ENCODE results near the gene SETBP1. TPM values are rescaled to one million over a fixed set of nuclear protein-coding genes. Genes with fewer than 3 reads are reported as not detected.
A peak's percentile ranks its signal among the peaks of the same experiment; 100 is the strongest.

Gene SETBP1
- total RNA-seq, 1 donor from 2014 or later, result 42.0 TPM

GRCh38 chr18:44881461-44882162, 200.9 kb downstream of the SETBP1 start:
- H3K27ac Mint-ChIP-seq, result no peak overlapping the region

GRCh38 chr18:44882163-44882868, 201.6 kb downstream of the SETBP1 start:
- Mint-ChIP-seq H3K36me3 (ENCODE audit: low read depth) (peaks cover 14% of the 10 kb centered on the region), H3K9me3 (no peaks in the 10 kb centered on the region), H3K4me3 (no peak overlapping the region), H3K27ac (no peak overlapping the region), H3K4me1 (ENCODE audit: low read depth) (peaks cover 21% of the 10 kb centered on the region), H3K27me3 (ENCODE audit: insufficient read depth) (peaks cover 4% of the 10 kb centered on the region)
- no peak for DNase-seq (ENCODE audit: low spot score)
- intact Hi-C loops (cut with micrococcal nuclease), result no loop called here

More at GRCh38 chr18:44881461-44882162, 200.9 kb downstream of the SETBP1 start:
- no peak for DNase-seq (ENCODE audit: low spot score)
- Mint-ChIP-seq H3K4me1 (ENCODE audit: low read depth) (peaks cover 14% of the 10 kb centered on the region), H3K27me3 (ENCODE audit: insufficient read depth) (peaks cover 4% of the 10 kb centered on the region), H3K9me3 (no peaks in the 10 kb centered on the region), H3K4me3 (no peak overlapping the region), H3K36me3 (ENCODE audit: low read depth) (peaks cover 17% of the 10 kb centered on the region)
- intact Hi-C loops (cut with micrococcal nuclease), result no loop called here

- Mint-ChIP-seq H3K27ac (no peak overlapping the region), H3K4me3 (no peak overlapping the region), H3K36me3 (ENCODE audit: low read depth) (peaks cover 18% of the 10 kb centered on the region), H3K4me1 (ENCODE audit: low read depth) (peaks cover 21% of the 10 kb centered on the region), H3K9me3 (no peaks in the 10 kb centered on the region), H3K27me3 (ENCODE audit: insufficient read depth) (peaks cover 4% of the 10 kb centered on the region)
- intact Hi-C loops (cut with micrococcal nuclease), result no loop called here
- no peak for DNase-seq (ENCODE audit: low spot score)
Observed at GRCh38 chr18:44883671-44884070, 203.0 kb downstream of the SETBP1 start.

GRCh38 chr18:44884431-44884830, 203.7 kb downstream of the SETBP1 start:
- intact Hi-C loops (cut with micrococcal nuclease), result no loop called here
- Mint-ChIP-seq H3K27me3 (ENCODE audit: insufficient read depth) (peaks cover 4% of the 10 kb centered on the region), H3K4me3 (no peak overlapping the region), H3K36me3 (ENCODE audit: low read depth) (peaks cover 18% of the 10 kb centered on the region), H3K27ac (no peak overlapping the region), H3K4me1 (ENCODE audit: low read depth) (peaks cover 24% of the 10 kb centered on the region), H3K9me3 (no peaks in the 10 kb centered on the region)
- DNase-seq (ENCODE audit: low spot score), result no peak

GRCh38 chr18:44885507-44885906, 204.8 kb downstream of the SETBP1 start:
- no peak for DNase-seq (ENCODE audit: low spot score)
- intact Hi-C loops (cut with micrococcal nuclease), result no loop called here
- peaks cover under 1% of the 10 kb centered on the region for H3K27me3 Mint-ChIP-seq (ENCODE audit: insufficient read depth)
- peaks cover 25% of the 10 kb centered on the region for H3K4me1 Mint-ChIP-seq (ENCODE audit: low read depth)
- peaks cover 5% of the 10 kb centered on the region for H3K9me3 Mint-ChIP-seq
- peaks cover 15% of the 10 kb centered on the region for H3K36me3 Mint-ChIP-seq (ENCODE audit: low read depth)
- no peak overlapping the region for H3K4me3 Mint-ChIP-seq
- no peak overlapping the region for H3K27ac Mint-ChIP-seq

- peak overlapping the region; percentile 99 for H3K27ac Mint-ChIP-seq
- H3K27me3 Mint-ChIP-seq (ENCODE audit: insufficient read depth), result no peaks in the 10 kb centered on the region
- peak; percentile 45 for DNase-seq (ENCODE audit: low spot score)
- intact Hi-C loops (cut with micrococcal nuclease), result loop anchor here (1.0 kb wide), 8 partner anchors 10 to 207 kb away; partner anchors contain the start of gene SETBP1
- H3K4me3 Mint-ChIP-seq, result peak overlapping the region; percentile 71
- peaks cover 18% of the 10 kb centered on the region for H3K9me3 Mint-ChIP-seq
- H3K4me1 Mint-ChIP-seq (ENCODE audit: low read depth), result peaks cover 31% of the 10 kb centered on the region
- H3K36me3 Mint-ChIP-seq (ENCODE audit: low read depth), result peaks cover 26% of the 10 kb centered on the region
Observed at GRCh38 chr18:44887227-44887631, 206.5 kb downstream of the SETBP1 start.

GRCh38 chr18:44889111-44889510, 208.4 kb downstream of the SETBP1 start:
- DNase-seq (ENCODE audit: low spot score), result no peak
- Mint-ChIP-seq H3K4me1 (ENCODE audit: low read depth) (peaks cover 48% of the 10 kb centered on the region), H3K27me3 (ENCODE audit: insufficient read depth) (no peaks in the 10 kb centered on the region), H3K36me3 (ENCODE audit: low read depth) (peaks cover 32% of the 10 kb centered on the region), H3K27ac (no peak overlapping the region), H3K9me3 (peaks cover 20% of the 10 kb centered on the region), H3K4me3 (no peak overlapping the region)
- intact Hi-C loops (cut with micrococcal nuclease), result no loop called here

- peak overlapping the region; percentile 94 for H3K27ac Mint-ChIP-seq
- H3K4me1 Mint-ChIP-seq (ENCODE audit: low read depth), result peaks cover 67% of the 10 kb centered on the region
- H3K36me3 Mint-ChIP-seq (ENCODE audit: low read depth), result peaks cover 29% of the 10 kb centered on the region
- no peak for DNase-seq (ENCODE audit: low spot score)
- intact Hi-C loops (cut with micrococcal nuclease), result loop anchor here (1.0 to 10.0 kb wide), 5 partner anchors 95 to 528 kb away; no protein-coding TSS in a partner anchor
- peaks cover 2% of the 10 kb centered on the region for H3K27me3 Mint-ChIP-seq (ENCODE audit: insufficient read depth)
- peak overlapping the region; percentile 56 for H3K4me3 Mint-ChIP-seq
- H3K9me3 Mint-ChIP-seq, result peaks cover 21% of the 10 kb centered on the region
Observed at GRCh38 chr18:44893045-44893706, 212.5 kb downstream of the SETBP1 start.

GRCh38 chr18:44893966-44894365, 213.3 kb downstream of the SETBP1 start:
- H3K4me1 Mint-ChIP-seq (ENCODE audit: low read depth), result peaks cover 66% of the 10 kb centered on the region
- H3K27ac Mint-ChIP-seq, result peak overlapping the region; percentile 94

GRCh38 chr18:44895176-44895798, 214.6 kb downstream of the SETBP1 start:
- Mint-ChIP-seq H3K27me3 (ENCODE audit: insufficient read depth) (peaks cover 4% of the 10 kb centered on the region), H3K27ac (peak overlapping the region; percentile 61), H3K36me3 (ENCODE audit: low read depth) (peaks cover 23% of the 10 kb centered on the region), H3K9me3 (peaks cover 19% of the 10 kb centered on the region), H3K4me1 (ENCODE audit: low read depth) (peaks cover 61% of the 10 kb centered on the region), H3K4me3 (no peak overlapping the region)
- intact Hi-C loops (cut with micrococcal nuclease), result loop anchor here (10.0 kb wide), 1 partner anchor 530 kb away; no protein-coding TSS in a partner anchor
- DNase-seq (ENCODE audit: low spot score), result peak; percentile 15

More at GRCh38 chr18:44893966-44894365, 213.3 kb downstream of the SETBP1 start:
- Mint-ChIP-seq H3K9me3 (peaks cover 21% of the 10 kb centered on the region), H3K36me3 (ENCODE audit: low read depth) (peaks cover 29% of the 10 kb centered on the region), H3K27me3 (ENCODE audit: insufficient read depth) (peaks cover 2% of the 10 kb centered on the region), H3K4me3 (peak overlapping the region; percentile 56)
- intact Hi-C loops (cut with micrococcal nuclease), result loop anchor here (1.0 to 10.0 kb wide), 5 partner anchors 96 to 529 kb away; no protein-coding TSS in a partner anchor
- no peak for DNase-seq (ENCODE audit: low spot score)

GRCh38 chr18:44896846-44897245, 216.2 kb downstream of the SETBP1 start:
- Mint-ChIP-seq H3K27ac (peak overlapping the region; percentile 61), H3K4me3 (no peak overlapping the region), H3K36me3 (ENCODE audit: low read depth) (peaks cover 10% of the 10 kb centered on the region), H3K27me3 (ENCODE audit: insufficient read depth) (peaks cover 11% of the 10 kb centered on the region), H3K4me1 (ENCODE audit: low read depth) (peaks cover 66% of the 10 kb centered on the region), H3K9me3 (peaks cover 5% of the 10 kb centered on the region)
- DNase-seq (ENCODE audit: low spot score), result no peak
- intact Hi-C loops (cut with micrococcal nuclease), result loop anchor here (1.0 to 10.0 kb wide), 2 partner anchors 10 to 532 kb away; no protein-coding TSS in a partner anchor

GRCh38 chr18:44897411-44897810, 216.7 kb downstream of the SETBP1 start:
- DNase-seq (ENCODE audit: low spot score), result no peak
- peaks cover 62% of the 10 kb centered on the region for H3K4me1 Mint-ChIP-seq (ENCODE audit: low read depth)
- peaks cover 14% of the 10 kb centered on the region for H3K27me3 Mint-ChIP-seq (ENCODE audit: insufficient read depth)
- H3K9me3 Mint-ChIP-seq, result peaks cover 4% of the 10 kb centered on the region
- H3K27ac Mint-ChIP-seq, result peak overlapping the region; percentile 62
- peaks cover 9% of the 10 kb centered on the region for H3K36me3 Mint-ChIP-seq (ENCODE audit: low read depth)
- no peak overlapping the region for H3K4me3 Mint-ChIP-seq
- intact Hi-C loops (cut with micrococcal nuclease), result loop anchor here (1.0 to 10.0 kb wide), 2 partner anchors 10 to 533 kb away; no protein-coding TSS in a partner anchor

Measured in activated T-helper 1 cell treated with anti-CD3 and anti-CD28 coated beads, Interleukin-12 subunit alpha, Interleukin-12 subunit beta, Interleukin-2, Interleukin-4 antibody, amounts not matched to agents 30 ng/mL and 10 ng/mL and 1 ng/mL, durations not matched to agents 14 hours and 24 hours and 36 hours (primary cell).